Heart right ventricle (tissue), 16 donors: ENCODE data around the gene AIG1. TPM values are rescaled to one million over a fixed set of nuclear protein-coding genes. Genes with fewer than 3 reads are reported as not detected.

ENCODE experiments used
- ATAC-seq, 8 donors: fragments of 200-7000 bp; cut with Tn5 transposase; one replicate each; pipeline ENCODE4 v1.9.1; 2020; ENCODE audit warnings: mild to moderate bottlenecking in 8 of 8, moderate library complexity in 8 of 8, moderate number of reproducible peaks in 1 of 8
- DNase-seq, 2 donors: peaks; one replicate each; pipeline ENCODE4 v3.0.0-alpha.2; 2020
- H3K27ac ChIP-seq, 10 donors: fragments of 200-600 bp; sonication (generic) in 2 of 10; one replicate each; pipeline versions ENCODE4 v1.5.0 to v1.8.0; 2020 to 2022; ENCODE audit warnings: mild to moderate bottlenecking in 3 of 10
- H3K27me3 ChIP-seq, 7 donors: fragments of 200-600 bp; one replicate each; pipeline ENCODE4 v1.8.0; 2021 to 2022; ENCODE audit warnings: mild to moderate bottlenecking in 2 of 7
- H3K36me3 ChIP-seq, 9 donors: fragments of 200-600 bp; sonication (generic) in 1 of 9; one replicate each; pipeline versions ENCODE4 v1.5.0 to v1.8.0; 2020 to 2022; ENCODE audit warnings: mild to moderate bottlenecking in 2 of 9
- H3K4me1 ChIP-seq, 9 donors: fragments of 200-600 bp; sonication (generic) in 1 of 9; one replicate each; pipeline versions ENCODE4 v1.5.0 to v1.8.0; 2020 to 2022; ENCODE audit warnings: mild to moderate bottlenecking in 4 of 9
- H3K4me3 ChIP-seq, 10 donors: fragments of 200-600 bp; sonication (generic) in 2 of 10; one replicate each; pipeline versions ENCODE4 v1.5.0 to v1.8.0; 2020 to 2022; ENCODE audit warnings: mild to moderate bottlenecking in 7 of 10, moderate library complexity in 2 of 10
- H3K9me3 ChIP-seq, 11 donors: fragments of 200-600 bp in 10 of 11; sonication (generic) in 2 of 11; one replicate each; pipeline versions ENCODE4 v1.5.0 to v1.8.0; 2013 to 2022; ENCODE audit warnings: mild to moderate bottlenecking in 2 of 11, control low read depth in 1 of 11, moderate library complexity in 1 of 11
- CTCF ChIP-seq, 9 donors: fragments of 200-600 bp; sonication (generic) in 2 of 9; IDR thresholded peaks; one replicate each; pipeline versions ENCODE4 v1.5.0 to v1.8.0; 2021 to 2022; ENCODE audit warnings: antibody characterized with exemption in 9 of 9, mild to moderate bottlenecking in 5 of 9, moderate library complexity in 1 of 9
- WGBS, 2 donors: extraction: QIAGEN DNeasy Blood & Tissue Kit; methylation state at CpG; one replicate each; pipeline ENCODE4 v1.1.7; 2013; ENCODE audit warnings: inconsistent platforms in 1 of 2; 5-methylcytosine and 5-hydroxymethylcytosine counted together
- intact Hi-C, 10 donors: fragments of 100-400 bp; cut with DNase I; formaldehyde crosslinking; loops; one replicate each; pipeline versions ENCODE4 v1.11.1 to v1.14.2; 2022
- polyA plus RNA-seq, 2 donors: library from polyadenylated mRNA; stranded (reverse); fragments of 200-250 nt; gene quantifications; one replicate each; pipeline ENCODE4 v1.2.3, GENCODE V29; 2013
- total RNA-seq, 10 donors: library from RNA; stranded (reverse); fragmentation: NEBNext Ultra II Directional in 3 of 10; extraction: Animal tissue kit (Norgen Biotek cat#: 25700) in 3 of 10; gene quantifications; one replicate each; pipeline versions ENCODE4 v1.2.1 to v1.2.4, GENCODE V29; 2021 to 2023
- donor health status: Arrhythmogenic right ventricular cardiomyopathy.
- donor health status: ischemic (EF 13 %, LVEDD 7.1; RV severe dilation, severe dysfunction).
- donor health status: healthy with polysubstance abuse.
- donor health status: DM: no; HTN: yes; CAD: no.
- donor health status: DM: no; HTN: no; CAD: no.
- donor health status: ischemic (EF 25% LVEDD 6.9; RV normal size, moderate dysfunction).
- donor health status: ischemic (EF 25% LVEDD 5.7; RV mildly dilated, moderate dysfunction).
- donor health status: healthy.
- donor health status: DM: yes; HTN: yes; CAD: no.
- donor health status: Ischemic cardiomyopathy.
- donor health status: ischemic (EF 35%, LVEDD 5.7; RV mildly dilated, moderate dysfunction).
- donor health status: nonischemic (EF 11% LVEDD 7.7; RV severe dilation, severe dysfunction).
- donor health status: DM: yes; HTN: yes; CAD: no.
- donor health status: PGD.
- donor health status: ischemic (EF 29% LVEDD 5.4; RV normal size, mild dysfunction).
- donor health status: nonischemic (EF 23%, LVEDD 6.1; RV moderate dilation, normal function).

AIG1 gene
- total and polyA plus RNA-seq, 12 donors, result 17.4 to 83.2 (median 66.2) TPM

GRCh38 chr6:143052282-143052681, 8.4 kb upstream of the AIG1 start:
- H3K9me3 ChIP-seq, result peaks cover 0 to 7% (median 0%) of the 10 kb centered on the region in 11 donors
- H3K36me3 ChIP-seq, result no peaks in the 10 kb centered on the region
- H3K27ac ChIP-seq, result no peak overlapping the region
- 78% methylated on average over 5 of the region's 5 CpGs for WGBS, 2 donors
- H3K27me3 ChIP-seq, result peaks cover 0 to 6% (median 0%) of the 10 kb centered on the region in 7 donors
- no peak overlapping the region for H3K4me3 ChIP-seq
- DNase-seq (no peak), ATAC-seq (no peak)
- TF ChIP-seq CTCF (IDR thresholded peaks at IDR 0.05), result no peak
- H3K4me1 ChIP-seq, result no peaks in the 10 kb centered on the region
- intact Hi-C loops, result loop anchor here in 2 of 10 donors (10.0 kb wide), 2 partner anchors 223 to 373 kb away; no protein-coding TSS in a partner anchor

- H3K4me3 ChIP-seq, result no peak overlapping the region
- no peak for DNase-seq
- H3K27me3 ChIP-seq, result peaks cover 0 to 6% (median 0%) of the 10 kb centered on the region in 7 donors
- no peaks in the 10 kb centered on the region for H3K4me1 ChIP-seq
- WGBS, 2 donors, result 91 to 93% methylated on average over 3 of the region's 3 CpGs
- no peak for ATAC-seq
- intact Hi-C loops, result loop anchor here in 2 of 10 donors (10.0 kb wide), 2 partner anchors 221 to 371 kb away; no protein-coding TSS in a partner anchor
- TF ChIP-seq CTCF (IDR thresholded peaks at IDR 0.05), result no peak
- no peaks in the 10 kb centered on the region for H3K36me3 ChIP-seq
- no peak overlapping the region for H3K27ac ChIP-seq
- H3K9me3 ChIP-seq, result no peaks in the 10 kb centered on the region
These were observed 6.8 kb upstream of the AIG1 start for GRCh38 chr6:143053856-143054255.

- DNase-seq (no peak), ATAC-seq (no peak)
- 89 to 96% methylated on average over 2 of the region's 2 CpGs for WGBS, 2 donors
- Histone ChIP-seq H3K27ac (no peak overlapping the region), H3K4me1 (peaks cover 0 to 3% (median under 1%) of the 10 kb centered on the region in 9 donors), H3K27me3 (peaks cover 0 to 4% (median 0%) of the 10 kb centered on the region in 7 donors), H3K4me3 (no peak overlapping the region), H3K36me3 (no peaks in the 10 kb centered on the region), H3K9me3 (no peaks in the 10 kb centered on the region)
- no peak for TF ChIP-seq CTCF (IDR thresholded peaks at IDR 0.05)
- intact Hi-C loops, result loop anchor here in 2 of 10 donors (10.0 kb wide), 2 partner anchors 220 to 370 kb away; no protein-coding TSS in a partner anchor
These were observed 6.4 kb upstream of the AIG1 start for GRCh38 chr6:143054329-143054728.

GRCh38 chr6:143055213-143055612, 5.5 kb upstream of the AIG1 start:
- 61 to 63% methylated on average over 2 of the region's 2 CpGs for WGBS, 2 donors
- Histone ChIP-seq H3K27ac (no peak overlapping the region), H3K9me3 (no peaks in the 10 kb centered on the region), H3K36me3 (no peaks in the 10 kb centered on the region), H3K4me3 (no peak overlapping the region), H3K4me1 (peaks cover 0 to 11% (median 7%) of the 10 kb centered on the region in 9 donors), H3K27me3 (no peaks in the 10 kb centered on the region)
- TF ChIP-seq CTCF (IDR thresholded peaks at IDR 0.05), result no peak
- no peak for DNase-seq
- intact Hi-C loops, result loop anchor here in 2 of 10 donors (10.0 kb wide), 2 partner anchors 220 to 370 kb away; no protein-coding TSS in a partner anchor
- no peak for ATAC-seq
